Trophoblast cell (in vitro differentiated cells and primary cell): Measurements from ENCODE around the gene TBC1D30.

Experiments
- DNase-seq, 2 donors: peaks; one replicate each; pipeline ENCODE4 v3.0.0-alpha.2; 2016
- H2AFZ ChIP-seq: 2 replicates; pipeline ENCODE4 v1.6.1; 2013; ENCODE audit warnings: low read length, moderate library complexity, mild to moderate bottlenecking; ENCODE audit not compliant: insufficient read depth, poor library complexity
- H2AK5ac ChIP-seq: 2 replicates; pipeline ENCODE4 v1.6.1; 2013; ENCODE audit warnings: mild to moderate bottlenecking, low read length
- H2BK120ac ChIP-seq: 2 replicates; pipeline ENCODE4 v1.6.1; 2013; ENCODE audit warnings: low read length, mild to moderate bottlenecking, moderate library complexity; ENCODE audit not compliant: insufficient read depth, poor library complexity
- H2BK12ac ChIP-seq: 2 replicates; pipeline ENCODE4 v1.6.1; 2013; ENCODE audit warnings: mild to moderate bottlenecking, low read length, moderate library complexity
- H2BK5ac ChIP-seq: 2 replicates; pipeline ENCODE4 v1.6.1; 2013; ENCODE audit warnings: low read length, low read depth, moderate library complexity, mild to moderate bottlenecking; ENCODE audit not compliant: poor library complexity
- H3K14ac ChIP-seq: 2 replicates; pipeline ENCODE4 v1.6.1; 2013; ENCODE audit warnings: mild to moderate bottlenecking, low read length
- H3K18ac ChIP-seq: 2 replicates; pipeline ENCODE4 v1.6.1; 2013; ENCODE audit warnings: mild to moderate bottlenecking, low read length
- H3K23ac ChIP-seq: 2 replicates; pipeline ENCODE4 v1.6.1; 2013; ENCODE audit warnings: low read length
- H3K27ac ChIP-seq: 2 replicates; pipeline ENCODE4 v1.5.1; 2013; ENCODE audit warnings: low read depth, mild to moderate bottlenecking, inconsistent platforms, low read length, moderate library complexity
- H3K27me3 ChIP-seq: 2 replicates; pipeline ENCODE4 v1.6.1; 2013; ENCODE audit warnings: inconsistent platforms, mild to moderate bottlenecking, low read length, moderate library complexity; ENCODE audit not compliant: insufficient read depth
- H3K36me3 ChIP-seq, 2 experiments: 1 replicate in 1 of 2; 2 replicates in 1 of 2; pipeline ENCODE4 v1.6.1; 2013; ENCODE audit warnings: low read length in 2 of 2, mild to moderate bottlenecking in 2 of 2, moderate library complexity in 1 of 2; ENCODE audit not compliant: insufficient read depth in 2 of 2, control insufficient read depth in 1 of 2
- H3K4ac ChIP-seq: 2 replicates; pipeline ENCODE4 v1.6.1; 2013; ENCODE audit warnings: low read depth, mild to moderate bottlenecking, low read length, moderate library complexity
- H3K4me1 ChIP-seq, 2 experiments: 1 replicate in 1 of 2; 2 replicates in 1 of 2; pipeline ENCODE4 v1.6.1; 2013; ENCODE audit warnings: low read length in 2 of 2, mild to moderate bottlenecking in 2 of 2, moderate library complexity in 1 of 2; ENCODE audit not compliant: insufficient read depth in 2 of 2, control insufficient read depth in 1 of 2
- H3K4me2 ChIP-seq: 2 replicates; pipeline ENCODE4 v1.6.1; 2013; ENCODE audit warnings: inconsistent platforms, mild to moderate bottlenecking, low read length, moderate library complexity
- H3K4me3 ChIP-seq: 2 replicates; pipeline ENCODE4 v1.5.1; 2013; ENCODE audit warnings: mild to moderate bottlenecking, low read depth, low read length, inconsistent platforms
- H3K79me1 ChIP-seq: one replicate; pipeline ENCODE4 v1.6.1; 2013; ENCODE audit warnings: low read length
- H3K79me2 ChIP-seq: 2 replicates; pipeline ENCODE4 v1.6.1; 2013; ENCODE audit warnings: low read length, mild to moderate bottlenecking; ENCODE audit not compliant: control insufficient read depth, insufficient read depth, poor library complexity
- H3K9ac ChIP-seq: 2 replicates; pipeline ENCODE4 v1.6.1; 2013; ENCODE audit warnings: mild to moderate bottlenecking, low read length
- H3K9me3 ChIP-seq: 2 replicates; pipeline ENCODE4 v1.6.1; 2013; ENCODE audit warnings: low read depth, mild to moderate bottlenecking, control low read depth, inconsistent platforms, low read length; ENCODE audit not compliant: insufficient read depth
- H4K12ac ChIP-seq: 2 replicates; pipeline ENCODE4 v1.6.1; 2013; ENCODE audit warnings: low read depth, mild to moderate bottlenecking, low read length, moderate library complexity
- H4K8ac ChIP-seq: 2 replicates; pipeline ENCODE4 v1.6.1; 2013; ENCODE audit warnings: low read depth, mild to moderate bottlenecking, low read length, moderate library complexity
- H4K91ac ChIP-seq: one replicate; pipeline ENCODE4 v1.6.1; 2013; ENCODE audit warnings: low read depth, mild to moderate bottlenecking, low read length, moderate library complexity
- WGBS: extraction: QIAGEN DNeasy Blood & Tissue Kit; methylation state at CpG from one replicate; pipeline ENCODE4 v1.1.7; 2013; ENCODE audit warnings: missing lambda C conversion rate; ENCODE audit not compliant: insufficient read length, insufficient coverage; ENCODE audit errors: extremely low coverage; 5-methylcytosine and 5-hydroxymethylcytosine counted together

The TBC1D30 gene

GRCh38 chr12:64900540-64900939 lies 76.1 kb downstream of the TBC1D30 start:
- Histone ChIP-seq H2BK120ac (no peak overlapping the region), H2AK5ac (no peak overlapping the region), H2BK5ac (no peak overlapping the region), H2AFZ (no peak overlapping the region), H4K8ac (no peak overlapping the region), H3K36me3 (no peaks in the 10 kb centered on the region), H3K4me1 (no peaks in the 10 kb centered on the region), H3K4me2 (no peak overlapping the region), H3K23ac (no peak overlapping the region), H3K79me2 (no peaks in the 10 kb centered on the region), H3K27me3 (no peaks in the 10 kb centered on the region), H3K18ac (no peak overlapping the region), H4K91ac (no peak overlapping the region), H3K4me3 (no peak overlapping the region), H3K27ac (no peak overlapping the region), H3K4ac (no peak overlapping the region), H2BK12ac (no peak overlapping the region), H3K79me1 (no peaks in the 10 kb centered on the region), H3K14ac (no peak overlapping the region), H3K9me3 (no peaks in the 10 kb centered on the region), H4K12ac (no peak overlapping the region), H3K9ac (no peak overlapping the region)
- DNase-seq = no peak
- WGBS = no CpG with 5 or more reads among the region's 4 CpGs

- Histone ChIP-seq H2BK12ac (no peak overlapping the region), H3K79me2 (no peaks in the 10 kb centered on the region), H3K23ac (no peak overlapping the region), H3K14ac (no peak overlapping the region), H3K36me3 (no peaks in the 10 kb centered on the region), H3K4ac (no peak overlapping the region), H3K9me3 (no peaks in the 10 kb centered on the region), H3K4me1 (no peaks in the 10 kb centered on the region), H2BK120ac (no peak overlapping the region), H3K27ac (no peak overlapping the region), H3K79me1 (no peaks in the 10 kb centered on the region), H4K91ac (no peak overlapping the region), H2AK5ac (no peak overlapping the region), H3K4me3 (no peak overlapping the region), H2BK5ac (no peak overlapping the region), H4K12ac (no peak overlapping the region), H3K18ac (no peak overlapping the region), H4K8ac (no peak overlapping the region), H3K9ac (no peak overlapping the region), H2AFZ (no peak overlapping the region), H3K4me2 (no peak overlapping the region), H3K27me3 (no peaks in the 10 kb centered on the region)
- DNase-seq = no peak
- WGBS = no CpG with 5 or more reads among the region's 5 CpGs
Measured at GRCh38 chr12:64903479-64904152, 79.2 kb downstream of the TBC1D30 start.

- Histone ChIP-seq H4K8ac (no peak overlapping the region), H2AFZ (no peak overlapping the region), H3K79me1 (no peaks in the 10 kb centered on the region), H3K4me1 (no peaks in the 10 kb centered on the region), H3K4ac (no peak overlapping the region), H3K4me3 (no peak overlapping the region), H3K27ac (no peak overlapping the region), H3K9me3 (no peaks in the 10 kb centered on the region), H4K91ac (no peak overlapping the region), H3K23ac (no peak overlapping the region), H4K12ac (no peak overlapping the region), H3K18ac (no peak overlapping the region), H3K79me2 (no peaks in the 10 kb centered on the region), H2BK12ac (no peak overlapping the region), H2BK120ac (no peak overlapping the region), H3K9ac (no peak overlapping the region), H3K4me2 (no peak overlapping the region), H3K14ac (no peak overlapping the region), H3K36me3 (no peaks in the 10 kb centered on the region), H3K27me3 (no peaks in the 10 kb centered on the region), H2AK5ac (no peak overlapping the region), H2BK5ac (no peak overlapping the region)
- DNase-seq = no peak
- no CpG with 5 or more reads among the region's 3 CpGs for WGBS
Measured at GRCh38 chr12:64907097-64907496, 82.7 kb downstream of the TBC1D30 start.

GRCh38 chr12:64909124-64909523 lies 84.7 kb downstream of the TBC1D30 start:
- Histone ChIP-seq H3K4me3 (no peak overlapping the region), H3K36me3 (no peaks in the 10 kb centered on the region), H2AFZ (no peak overlapping the region), H3K27me3 (no peaks in the 10 kb centered on the region), H3K23ac (no peak overlapping the region), H2BK5ac (no peak overlapping the region), H3K14ac (no peak overlapping the region), H3K9ac (no peak overlapping the region), H3K4ac (no peak overlapping the region), H3K18ac (no peak overlapping the region), H2BK12ac (no peak overlapping the region), H4K91ac (no peak overlapping the region), H2AK5ac (no peak overlapping the region), H3K9me3 (no peaks in the 10 kb centered on the region), H3K79me1 (no peaks in the 10 kb centered on the region), H4K12ac (no peak overlapping the region), H3K79me2 (no peaks in the 10 kb centered on the region), H2BK120ac (no peak overlapping the region), H3K4me2 (no peak overlapping the region), H4K8ac (no peak overlapping the region), H3K27ac (no peak overlapping the region), H3K4me1 (no peaks in the 10 kb centered on the region)
- no peak for DNase-seq
- no CpG with 5 or more reads among the region's 6 CpGs for WGBS
